ENCODE results near the gene SLFN14.
"Not testable (repeated sequence)": the region's sequence is repeated elsewhere in the genome, so short reads cannot be mapped to it uniquely, and the experiment has no call there.

SLFN14 gene

DNA sequence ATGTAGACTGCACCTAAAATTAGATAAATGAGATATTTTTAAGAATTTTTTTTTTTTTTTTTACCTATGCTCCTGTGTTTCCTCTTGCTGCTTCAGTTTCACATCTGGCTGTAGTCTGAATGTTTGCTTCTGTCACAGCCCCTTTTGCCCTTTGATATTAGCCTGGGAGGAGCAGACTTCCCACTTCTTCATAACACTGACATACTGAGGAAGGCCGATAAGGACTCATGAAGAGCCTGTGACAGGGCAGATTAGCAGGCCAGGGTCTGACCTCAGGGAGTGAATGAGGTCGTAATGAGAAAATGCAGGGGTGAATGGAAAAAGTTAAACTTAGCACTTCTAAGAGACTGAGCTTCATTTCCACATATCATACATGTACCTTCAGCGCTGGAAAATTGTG, at the start of gene SLFN14:
Gene SLFN14, minus strand, starts transcription at position 117 of the 400 bp plus-strand sequence. CDS start 2,757 bp downstream, outside the sequence.
- DNase-seq: no peak

DNA sequence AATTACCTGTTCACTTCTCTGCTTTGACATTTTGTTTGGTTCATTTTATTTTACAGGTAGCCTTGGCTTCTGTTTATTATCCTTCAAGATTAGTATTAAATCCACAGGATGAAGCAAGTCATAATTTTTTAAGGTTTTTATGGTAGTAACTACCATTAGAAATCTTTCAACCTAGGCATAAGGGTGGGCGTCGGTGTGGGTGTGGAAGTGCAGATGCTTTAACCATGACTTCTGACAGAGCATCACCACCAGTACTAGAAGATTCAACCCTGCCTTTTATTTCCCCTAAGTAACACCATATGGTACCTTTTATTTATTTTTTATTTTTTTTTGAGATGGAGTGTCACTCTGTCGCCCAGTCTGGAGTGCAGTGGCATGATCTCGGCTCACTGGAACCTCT, 49.2 kb upstream of the SLFN14 start:
- DNase-seq: no peak

DNA sequence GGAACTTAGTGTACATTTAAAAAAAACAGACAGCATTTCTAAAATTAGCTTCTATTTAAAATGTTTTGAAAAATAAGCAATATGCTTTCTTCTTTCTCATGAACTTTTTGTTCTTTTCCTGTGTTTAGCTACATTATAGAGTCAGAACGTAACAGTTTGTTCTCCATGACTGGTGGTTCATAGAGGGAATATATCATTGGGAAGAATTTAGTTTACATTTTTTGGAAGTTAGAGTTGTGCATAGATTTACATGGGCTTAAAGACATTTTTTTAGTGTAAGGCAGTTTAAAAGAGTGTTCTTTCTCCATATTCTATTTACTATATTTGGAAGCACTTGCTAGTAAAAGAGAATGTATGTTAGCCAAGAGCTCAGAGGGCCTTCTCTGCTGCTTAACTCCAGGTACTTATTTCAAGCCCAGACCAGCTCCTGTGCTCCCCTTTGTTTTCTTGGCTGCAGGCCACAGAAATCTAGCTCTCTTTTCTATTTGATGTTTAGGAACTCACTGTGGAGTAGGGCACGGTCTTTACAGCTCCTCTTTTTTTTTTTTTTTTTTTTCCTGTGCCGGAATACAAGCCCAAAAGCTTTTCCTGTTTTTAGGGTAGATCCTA, 46.7 kb upstream of the SLFN14 start:
- DNase-seq: no peak

DNA sequence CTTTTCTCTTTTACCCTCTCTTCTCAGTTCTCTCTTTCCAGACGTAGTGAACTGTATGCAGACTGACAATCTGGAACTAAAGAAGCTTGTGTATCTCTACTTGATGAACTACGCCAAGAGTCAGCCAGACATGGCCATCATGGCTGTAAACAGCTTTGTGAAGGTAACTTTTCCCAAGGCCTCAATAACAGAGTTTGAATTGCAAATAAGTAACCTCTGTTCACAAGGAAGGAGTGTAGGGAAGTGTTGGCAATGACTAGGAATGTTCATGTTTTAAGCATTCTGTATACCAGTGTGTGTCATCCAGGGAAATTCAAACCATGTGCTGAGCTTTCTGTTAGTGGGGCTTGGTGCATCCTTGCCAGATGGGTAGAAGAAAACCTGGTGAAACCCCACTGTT, 45.1 kb upstream of the SLFN14 start:
- DNase-seq: no peak

DNA sequence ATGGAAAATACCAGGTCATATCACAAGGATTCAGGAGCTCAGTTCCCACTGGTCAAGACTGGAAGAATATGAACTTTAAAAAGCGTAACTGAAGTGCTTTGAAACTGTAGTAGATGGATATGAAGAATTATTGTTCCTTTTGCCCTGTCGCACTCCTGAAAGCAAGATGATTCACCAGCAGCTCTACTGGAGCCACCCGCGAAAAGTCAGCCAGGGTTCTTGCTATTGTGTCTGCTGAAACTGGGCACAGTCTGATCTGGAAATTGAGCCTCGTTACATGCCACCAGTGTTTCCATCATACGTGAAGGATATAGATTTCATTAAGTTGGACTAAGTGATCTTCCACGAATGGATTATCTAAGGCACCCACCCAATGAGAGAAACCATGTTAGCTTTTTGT, 43.1 kb upstream of the SLFN14 start:
- DNase-seq: no peak

DNA sequence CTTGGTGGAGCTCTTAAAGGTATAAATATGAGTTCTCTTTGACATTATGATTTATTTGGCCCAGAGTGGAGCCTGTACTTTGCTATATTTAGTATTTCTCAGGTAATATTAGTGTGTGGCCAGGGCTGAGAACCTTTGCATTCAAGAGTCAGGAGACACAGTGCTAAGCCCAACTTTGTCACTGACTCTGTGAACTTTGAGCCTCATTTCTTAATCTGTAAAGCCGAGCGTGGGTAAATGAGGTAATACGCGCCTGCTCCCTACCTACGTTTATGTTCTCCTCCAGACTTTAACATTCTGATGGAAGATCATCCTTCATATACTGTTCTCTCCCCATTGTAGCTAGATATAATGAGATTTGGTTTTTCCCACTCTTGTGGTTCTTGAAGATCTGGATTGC, 37.0 kb upstream of the SLFN14 start:
- DNase-seq: no peak

DNA sequence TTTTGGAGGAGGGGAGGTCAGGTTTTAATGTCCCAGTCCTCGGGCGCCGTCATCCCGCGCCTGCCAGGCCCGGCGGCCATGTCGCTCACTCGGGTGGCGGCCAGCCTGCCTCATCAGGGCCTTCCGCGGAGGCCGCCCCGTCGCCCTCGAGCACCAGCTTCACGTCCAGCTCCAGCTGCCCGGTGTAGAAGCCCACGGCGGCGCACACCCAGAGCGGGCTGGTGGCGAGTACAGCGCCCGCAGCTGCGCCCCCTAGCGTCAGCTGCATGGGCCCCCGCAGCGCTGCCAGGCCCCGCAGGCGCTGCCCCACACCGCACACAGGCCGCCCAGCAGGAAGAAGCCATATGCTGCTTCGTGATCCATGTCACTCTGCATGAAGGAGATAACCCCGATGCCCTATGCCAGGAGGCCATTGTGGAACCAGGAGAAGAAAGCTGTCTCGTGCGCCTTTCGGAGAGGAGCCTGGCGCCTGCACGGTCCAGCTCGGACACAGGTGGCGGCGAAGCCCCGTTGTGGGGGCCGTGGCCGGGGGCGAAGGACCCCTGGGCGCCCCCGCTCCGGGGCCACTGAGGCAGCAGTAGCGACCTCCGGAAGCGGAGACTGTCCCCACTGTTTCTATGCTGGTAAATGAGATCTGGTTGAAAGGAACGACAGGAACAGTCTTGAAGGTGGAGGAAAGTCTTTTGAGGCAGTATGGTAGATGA, 36.1 kb upstream of the SLFN14 start:
- no peak for DNase-seq

DNA sequence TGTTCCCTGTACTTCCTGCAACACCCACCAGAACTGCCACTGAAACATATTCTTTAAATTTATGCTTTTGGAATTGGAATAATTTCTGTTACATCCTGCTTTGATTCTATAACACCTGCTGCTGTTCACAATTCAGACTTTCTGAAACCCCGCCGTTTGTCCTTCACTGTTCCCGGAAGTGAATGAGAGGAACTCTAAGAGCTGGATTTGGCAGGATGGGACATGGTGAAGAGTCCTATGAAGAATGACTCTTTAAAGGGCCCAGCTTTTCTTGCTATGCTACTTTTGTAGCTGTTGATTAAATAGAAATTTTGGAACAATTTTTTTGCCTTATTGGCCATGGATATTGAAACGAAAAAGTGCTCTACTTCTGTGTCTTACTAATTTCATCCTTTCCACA, 35.5 kb upstream of the SLFN14 start:
- no peak for DNase-seq

DNA sequence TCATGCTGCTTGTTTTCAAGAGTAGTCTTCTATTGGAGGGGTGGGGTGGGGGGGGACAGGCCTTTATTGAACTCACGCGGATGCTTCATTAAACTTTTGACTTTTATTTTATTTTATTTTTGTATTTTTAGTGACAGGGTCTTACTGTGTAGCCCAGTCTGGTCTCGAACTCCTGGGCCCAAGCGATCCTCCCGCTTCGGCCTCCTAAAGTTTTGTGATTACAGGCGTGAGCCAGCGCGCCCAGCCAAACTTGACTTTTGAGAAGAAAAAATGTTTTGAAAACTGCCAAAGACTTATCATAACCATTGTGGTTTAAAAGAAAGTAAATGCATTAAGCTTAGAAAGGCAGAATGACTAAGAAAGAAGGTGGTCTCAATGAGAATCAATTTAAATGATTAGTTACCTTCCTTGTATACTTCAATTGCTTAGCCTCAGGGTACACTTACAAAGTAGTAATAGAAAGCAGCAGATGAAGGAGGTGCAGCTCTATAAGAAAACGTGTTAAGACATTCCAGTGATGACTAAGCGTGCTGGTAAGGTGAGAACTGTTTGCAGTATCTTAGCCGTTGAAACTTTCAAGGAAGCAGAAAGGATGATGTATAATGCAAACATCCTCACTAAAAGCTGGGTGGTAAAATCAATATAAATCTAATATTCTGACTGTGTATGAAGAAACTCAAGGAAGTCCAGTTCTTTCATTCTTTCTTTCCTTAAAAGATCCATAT, 27.7 kb upstream of the SLFN14 start:
- DNase-seq: no peak

DNA sequence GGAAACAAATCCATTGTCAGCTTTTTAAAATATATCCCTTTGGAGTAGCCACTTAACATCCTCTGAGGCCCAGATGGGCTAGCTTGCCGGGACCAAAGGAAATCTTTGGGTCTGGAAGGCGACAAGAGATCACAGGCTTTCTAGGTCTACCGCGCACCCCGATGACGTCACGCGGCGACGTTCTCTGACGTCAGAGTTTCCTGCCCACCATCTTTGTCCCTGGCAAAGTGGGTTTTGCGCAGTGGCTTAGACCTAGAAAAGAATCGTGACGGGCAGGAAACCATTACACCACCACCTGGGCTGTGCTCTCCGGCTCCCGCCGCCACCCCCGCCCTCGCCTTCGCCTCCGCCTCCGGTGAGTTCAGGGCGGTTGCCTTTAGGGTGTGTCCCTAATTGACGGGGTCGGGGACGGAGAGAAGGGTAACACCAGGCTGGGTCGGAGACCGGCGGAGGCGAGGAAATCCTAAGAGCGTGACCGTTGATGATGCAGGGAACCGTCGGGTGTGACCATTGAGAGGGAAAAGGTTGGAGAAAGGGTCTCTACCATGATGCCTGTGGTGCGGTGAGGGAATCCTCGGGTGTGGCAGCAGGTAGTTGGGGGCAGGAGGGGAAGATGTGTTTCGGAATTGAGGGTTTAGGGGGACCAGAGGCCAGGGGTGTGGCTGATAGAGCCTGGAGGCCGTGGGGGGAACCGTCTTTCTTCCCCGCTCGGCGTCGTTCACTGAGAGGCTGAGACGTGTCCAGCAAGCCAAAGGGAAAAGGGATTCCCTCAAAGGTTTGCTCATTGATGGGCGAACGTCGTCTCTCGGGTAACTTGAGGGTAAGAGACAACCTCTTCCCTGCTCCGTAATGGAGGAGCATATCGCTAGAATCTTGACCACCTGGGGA, 26.7 kb upstream of the SLFN14 start, which contains the start of gene AP2B1:
Gene AP2B1, plus strand, starts transcription at position 249 of the 888 bp plus-strand sequence. CDS start 6,709 bp downstream, outside the sequence.
- DNase-seq: peak; percentile 94

DNA sequence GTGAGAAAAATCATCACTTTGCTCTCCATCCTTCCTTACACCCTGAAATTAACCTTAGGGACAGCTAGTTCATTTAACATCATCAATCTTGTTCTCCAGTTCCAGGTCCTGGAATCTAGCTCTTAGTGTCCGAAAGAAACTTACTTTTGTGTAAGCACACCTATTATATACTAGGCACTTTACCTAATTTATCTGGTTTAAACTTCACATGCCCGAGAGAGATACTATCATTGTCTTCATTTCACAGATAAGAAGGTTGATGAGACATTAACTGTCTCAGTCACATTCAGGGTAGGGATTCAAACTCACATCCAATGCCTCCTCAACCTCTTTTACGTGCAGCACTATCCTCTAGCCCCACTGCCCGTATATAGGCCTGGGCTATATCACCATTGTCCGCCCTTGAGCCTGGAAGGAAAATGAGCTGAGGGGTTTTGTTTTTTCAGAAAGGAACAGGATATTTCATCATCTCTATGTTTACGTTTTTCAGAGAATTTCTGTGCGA, 26.0 kb upstream of the SLFN14 start:
- no peak for DNase-seq

DNA sequence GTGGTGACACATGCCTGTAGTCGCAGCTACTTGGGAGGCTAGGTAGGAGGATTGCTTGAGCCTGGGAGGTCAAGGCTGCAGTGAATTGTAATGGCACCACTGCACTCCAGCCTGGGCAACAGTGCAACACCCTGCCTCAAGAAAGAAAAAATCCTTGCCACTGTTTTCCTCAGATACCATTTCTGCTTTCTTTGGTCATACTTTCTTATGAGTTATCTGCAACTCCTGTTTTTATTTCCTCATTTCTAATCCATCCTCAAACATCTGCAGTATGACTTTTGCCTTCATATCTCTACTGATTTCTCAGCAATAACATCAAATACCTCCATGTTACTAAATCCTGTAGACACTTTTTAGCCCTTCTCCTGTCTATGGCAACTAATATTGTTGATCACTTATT, 23.4 kb upstream of the SLFN14 start:
- no peak for DNase-seq

DNA sequence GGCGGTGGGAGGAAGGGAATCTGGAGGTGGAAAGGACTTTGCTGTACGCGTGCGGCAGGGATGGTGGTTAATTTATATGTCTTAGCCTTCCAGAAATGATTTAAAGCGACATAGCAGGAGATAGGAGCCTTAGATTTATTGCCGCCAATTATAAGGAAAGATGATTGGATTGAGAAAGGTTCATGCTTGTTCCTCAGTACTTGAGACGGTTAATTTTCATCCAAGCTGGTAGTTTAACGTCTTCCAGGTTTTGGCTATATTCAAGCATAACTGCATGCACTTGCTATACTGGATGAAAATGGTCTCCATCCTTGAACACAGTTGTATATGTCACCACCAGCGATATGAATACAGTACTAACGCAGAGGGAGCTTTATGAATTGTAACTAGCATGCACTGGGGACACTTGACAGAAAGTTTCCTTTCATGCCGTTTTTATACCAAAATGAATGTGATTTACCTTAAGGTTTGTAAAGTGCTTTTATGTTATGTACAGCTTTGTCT, 18.4 kb upstream of the SLFN14 start:
- no peak for DNase-seq

DNA sequence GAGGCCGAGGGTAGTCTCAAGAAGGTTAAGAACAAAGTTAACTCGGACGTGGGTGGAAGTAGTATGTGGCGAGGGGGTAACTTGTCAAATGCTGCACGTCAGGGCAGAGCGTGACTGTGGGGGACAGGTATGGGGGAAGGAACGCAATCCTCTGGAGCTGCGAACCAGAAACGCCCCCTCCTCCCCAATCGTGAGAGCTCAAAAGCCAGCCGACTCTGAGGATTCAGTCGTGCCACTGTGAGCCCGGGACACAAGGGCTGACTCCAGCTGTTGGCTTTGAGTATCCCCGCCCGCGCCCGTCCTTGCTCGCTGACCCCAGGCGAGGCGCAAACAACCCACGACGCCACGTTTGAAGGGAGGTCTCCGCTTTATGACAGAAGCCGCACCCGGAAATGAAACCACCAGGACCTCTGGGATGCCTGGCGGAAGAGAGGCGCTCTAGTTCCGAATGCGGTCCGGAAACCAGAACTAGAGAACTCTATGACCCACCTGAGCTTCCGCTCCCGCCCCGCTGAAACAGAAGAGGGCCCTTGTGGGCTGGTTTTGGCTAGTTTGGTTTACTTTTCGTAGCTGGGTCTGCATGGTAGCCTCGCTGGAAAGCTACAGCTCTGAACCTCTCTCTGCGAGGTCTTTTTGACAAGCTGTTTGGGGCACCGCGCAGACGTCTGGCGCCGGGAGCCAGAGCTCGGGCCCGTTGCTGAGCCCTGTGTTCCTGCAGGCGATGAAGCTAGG, 17.7 kb upstream of the SLFN14 start, which contains the start of gene PEX12:
Gene PEX12, minus strand, starts transcription at position 375 of the 732 bp plus-strand sequence. CDS start 550 bp downstream, outside the sequence.
- DNase-seq: peak; percentile 89

DNA sequence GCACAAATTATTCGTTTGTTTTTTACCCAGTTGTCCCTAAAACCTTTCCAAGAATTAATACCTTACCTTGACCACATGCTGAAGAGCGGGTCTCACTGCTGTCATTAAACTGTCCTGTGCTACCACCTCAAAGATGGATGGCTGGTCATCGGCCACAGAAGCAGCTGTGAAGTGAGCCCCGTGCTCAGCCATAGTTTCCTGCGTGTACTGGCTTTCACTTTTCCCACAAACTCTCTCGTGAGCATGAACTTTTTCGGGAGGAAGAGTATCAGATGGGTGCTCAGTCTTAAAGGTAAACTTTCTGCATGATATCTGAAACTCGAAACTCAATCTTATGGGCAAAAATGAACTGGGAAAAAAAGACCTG, 17.2 kb upstream of the SLFN14 start:
- no peak for DNase-seq

DNA sequence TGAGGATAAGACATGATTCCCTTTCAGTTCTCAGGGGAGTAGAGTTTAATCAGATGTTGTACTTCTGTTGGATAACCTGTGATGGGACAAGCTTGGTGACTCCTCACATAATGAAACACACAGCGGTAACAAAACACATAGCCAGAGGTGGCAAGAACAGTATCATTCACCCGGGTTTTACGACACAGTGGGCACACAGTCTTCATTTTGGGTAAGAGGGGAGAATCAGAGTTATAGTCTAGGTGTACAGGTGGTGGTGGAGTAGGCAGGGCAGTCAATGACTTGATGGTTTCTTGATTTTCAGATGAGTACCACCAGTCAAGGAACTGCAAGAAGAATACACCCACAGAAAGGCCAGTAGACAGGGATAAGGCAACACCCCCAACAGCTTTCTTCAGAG, 15.1 kb upstream of the SLFN14 start:
- no peak for DNase-seq

DNA sequence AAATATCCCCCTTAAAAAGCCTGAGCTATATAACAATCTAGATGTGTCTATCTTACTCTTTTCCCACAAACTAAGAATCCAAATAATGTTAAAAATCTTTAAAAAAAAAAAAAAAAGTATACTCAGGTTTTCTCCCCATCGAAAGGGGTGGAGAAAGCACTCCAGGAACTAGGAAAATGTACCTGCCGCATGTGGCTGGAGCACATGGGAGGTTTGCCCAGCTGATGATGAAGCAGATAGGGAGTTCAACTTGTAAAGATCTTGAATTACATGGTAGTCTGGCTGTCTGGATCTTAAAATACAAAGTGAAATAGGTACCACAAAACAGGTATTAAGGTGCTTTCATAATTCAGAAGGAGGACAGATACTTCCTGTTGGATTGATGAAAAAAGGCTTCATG, 8.8 kb upstream of the SLFN14 start:
- DNase-seq: no peak

DNA sequence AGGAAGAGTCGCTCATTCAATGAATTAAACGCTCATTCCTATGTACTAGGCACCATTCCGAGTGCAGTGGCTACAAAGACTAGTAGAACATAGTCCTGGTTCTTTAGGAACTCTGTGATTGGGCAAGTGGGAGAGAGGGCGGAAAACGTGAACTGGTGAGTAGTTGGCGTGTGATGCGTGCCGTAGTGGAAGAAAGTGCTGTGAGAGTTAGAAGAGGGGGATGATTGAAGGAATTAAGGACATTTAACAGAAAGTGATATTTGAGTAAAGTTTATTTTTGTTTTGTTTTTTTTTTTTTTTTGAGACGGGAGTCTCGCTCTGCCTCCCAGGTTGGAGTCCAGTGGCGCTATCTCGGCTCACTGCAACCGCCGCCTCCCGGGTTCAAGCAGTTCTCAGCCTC, 7.9 kb upstream of the SLFN14 start:
- no peak for DNase-seq

DNA sequence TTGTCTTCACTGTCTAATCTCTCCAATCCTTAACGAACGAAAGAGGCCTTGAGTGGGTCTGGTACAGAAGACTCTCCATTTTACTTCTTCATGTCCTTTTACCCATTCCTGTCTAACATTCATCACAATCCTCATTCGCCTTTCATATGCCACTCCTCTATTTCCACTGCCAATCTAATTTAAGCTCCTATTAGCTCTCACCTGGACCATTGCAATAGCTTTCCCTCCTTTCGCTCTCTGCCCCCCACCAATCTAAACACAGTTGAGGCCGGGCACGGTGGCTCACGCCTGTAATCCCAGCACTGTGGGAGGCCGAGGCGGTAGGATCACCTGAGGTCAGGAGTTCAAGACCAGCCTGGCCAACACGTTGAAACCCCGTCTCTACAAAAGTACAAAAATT, 6.3 kb upstream of the SLFN14 start:
- no peak for DNase-seq

DNA sequence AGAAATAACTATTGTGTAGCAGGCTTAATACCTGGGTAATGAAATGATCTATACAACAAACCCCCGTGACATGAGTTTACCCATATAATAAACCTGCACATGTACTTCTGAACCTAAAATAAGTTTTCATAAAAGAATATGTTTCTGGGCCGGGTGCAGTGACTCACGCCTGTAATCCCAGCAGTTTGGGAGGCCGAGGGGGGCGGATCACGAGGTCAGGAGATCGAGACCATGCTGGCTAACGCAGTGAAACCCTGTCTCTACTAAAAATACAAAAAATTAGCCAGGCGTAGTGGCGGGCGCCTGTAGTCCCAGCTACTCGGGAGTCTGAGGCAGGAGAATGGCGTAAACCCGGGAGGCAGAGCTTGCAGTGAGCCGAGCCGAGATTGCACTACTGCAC, 2.6 kb upstream of the SLFN14 start:
- DNase-seq: not testable (repeated sequence)

DNA sequence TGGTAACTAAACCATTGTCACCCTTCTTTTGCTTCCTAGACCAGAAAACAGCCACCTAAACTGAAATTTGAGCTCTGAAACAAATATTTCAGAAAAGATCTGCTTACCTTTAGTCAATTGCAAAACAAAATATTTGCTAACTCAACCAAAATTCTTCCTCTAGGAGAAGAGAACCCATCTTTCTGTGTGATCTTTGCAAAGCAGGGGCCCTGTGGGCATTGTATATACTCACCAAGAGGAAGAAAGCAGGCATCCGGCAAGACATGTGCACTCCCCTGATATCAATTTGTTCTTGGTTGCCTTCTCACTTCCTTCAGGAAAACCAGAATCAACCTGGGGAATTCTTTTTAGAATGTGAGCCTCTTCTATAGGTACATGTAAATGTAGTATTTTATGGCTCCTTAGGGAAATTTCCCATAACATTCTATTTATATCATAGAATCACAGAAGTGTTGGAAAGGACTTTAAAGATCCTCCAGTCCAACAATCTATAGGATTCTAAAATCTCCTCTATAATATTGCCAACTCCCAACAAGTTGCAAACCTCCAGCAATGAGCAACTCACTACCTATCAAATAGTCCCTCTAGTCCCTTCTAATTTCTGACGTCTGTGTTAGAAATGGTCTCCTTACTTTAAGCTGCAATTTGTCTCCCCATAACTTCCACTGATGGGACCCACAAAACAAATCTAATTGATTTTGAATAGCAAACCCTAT, 966 bp downstream of the SLFN14 start:
- DNase-seq: no peak
